Stimulated activated CD8-positive, alpha-beta memory T cell treated with anti-CD3 and anti-CD28 coated beads, Interleukin-15, amount 100 ng/mL, for 48 hours (primary cell): ENCODE data around the gene SORBS1.
"Not testable (repeated sequence)": the region's sequence is repeated elsewhere in the genome, so short reads cannot be mapped to it uniquely, and the experiment has no call there.

ENCODE experiments used
- DNase-seq, 2 donors: peaks; one replicate each; pipeline ENCODE4 v3.0.0-alpha.2; 2020; ENCODE audit warnings: low read depth in 2 of 2

The SORBS1 gene

DNA sequence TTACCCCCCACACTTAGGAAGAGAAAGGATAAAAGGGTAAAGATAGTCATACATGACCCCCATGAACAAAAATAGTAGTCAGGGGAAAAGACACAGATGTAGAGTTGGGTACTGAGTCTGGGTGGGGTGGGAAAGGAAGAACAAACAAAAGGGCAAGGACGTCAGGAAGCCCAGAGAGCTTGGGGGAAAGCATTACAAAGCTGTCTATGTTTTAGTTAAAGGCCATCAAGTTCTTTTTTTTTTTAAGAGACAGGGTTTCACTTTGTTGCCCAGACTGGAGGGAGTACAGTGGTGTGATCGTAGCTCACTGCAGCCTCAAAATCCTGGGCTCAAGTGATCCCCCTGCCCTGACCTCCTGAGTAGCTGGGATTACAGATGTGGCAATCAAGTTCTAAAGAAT is 172.0 kb downstream of the SORBS1 start:
- no peak for DNase-seq

DNA sequence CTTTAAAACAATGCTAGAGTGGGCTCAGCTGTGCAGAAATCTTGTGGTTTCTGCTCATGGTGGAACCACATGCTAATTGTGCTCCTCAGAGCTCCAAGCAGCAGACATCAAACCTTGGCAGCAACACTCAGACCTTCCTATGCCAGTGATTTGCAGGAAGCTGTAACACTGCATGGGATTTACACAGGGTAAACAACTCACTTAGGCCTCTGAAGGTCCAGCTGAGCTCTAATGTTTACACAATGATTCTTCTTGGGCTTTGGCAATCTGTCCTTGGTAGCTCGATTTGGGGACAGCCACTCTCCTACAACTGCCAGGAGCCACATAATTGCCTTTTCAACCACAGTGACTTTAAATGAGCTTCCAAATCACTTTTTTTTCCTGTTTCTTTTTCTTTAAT is 172.6 kb downstream of the SORBS1 start:
- DNase-seq = no peak

GRCh38 chr10:95388109-95388471 is 173.1 kb downstream of the SORBS1 start:
- no peak for DNase-seq

GRCh38 chr10:95384011-95384704 is 177.0 kb downstream of the SORBS1 start:
- DNase-seq = peak; percentile 8 to 11

DNA sequence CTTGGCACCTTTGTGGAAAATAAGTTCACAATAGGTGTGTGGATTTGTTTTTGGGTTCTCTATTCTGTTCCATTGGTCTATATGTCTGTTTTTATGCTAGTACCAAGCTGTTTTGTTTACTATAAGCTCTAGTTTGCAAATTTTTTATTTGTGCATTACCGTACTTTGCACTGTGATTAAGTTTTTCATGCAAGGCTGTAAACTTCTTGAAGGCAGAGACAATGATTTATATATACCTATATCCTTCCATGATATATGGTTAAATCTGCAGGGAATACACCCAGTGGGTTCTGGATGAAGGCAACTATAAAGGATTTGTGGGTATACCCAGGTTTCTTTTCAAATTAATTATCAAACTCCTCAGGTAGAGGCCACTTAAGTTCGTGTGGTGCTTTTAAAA is 178.6 kb downstream of the SORBS1 start:
- DNase-seq = no peak

DNA sequence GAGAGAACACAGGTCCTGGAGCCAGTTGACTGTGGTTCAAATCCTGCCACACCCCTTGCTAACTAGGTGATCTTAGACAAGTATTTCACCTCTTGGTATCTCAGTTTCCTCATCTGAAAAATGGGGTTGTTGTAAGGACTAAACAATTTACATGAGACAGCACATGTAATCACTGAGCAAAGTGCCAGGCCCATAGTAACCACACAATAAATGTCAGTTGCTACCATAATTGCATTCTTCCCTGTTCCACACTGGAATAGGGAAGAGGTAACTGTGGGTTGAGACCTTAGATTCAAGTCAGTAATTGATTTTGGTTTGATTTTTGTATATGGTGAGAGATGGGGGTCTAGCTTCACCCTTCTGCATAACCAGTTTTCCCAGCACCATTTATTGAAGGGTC is 179.0 kb downstream of the SORBS1 start:
- DNase-seq = no peak

GRCh38 chr10:95377950-95378349 is 183.2 kb downstream of the SORBS1 start:
- no peak for DNase-seq

GRCh38 chr10:95375418-95375817 is 185.8 kb downstream of the SORBS1 start:
- no peak for DNase-seq

DNA sequence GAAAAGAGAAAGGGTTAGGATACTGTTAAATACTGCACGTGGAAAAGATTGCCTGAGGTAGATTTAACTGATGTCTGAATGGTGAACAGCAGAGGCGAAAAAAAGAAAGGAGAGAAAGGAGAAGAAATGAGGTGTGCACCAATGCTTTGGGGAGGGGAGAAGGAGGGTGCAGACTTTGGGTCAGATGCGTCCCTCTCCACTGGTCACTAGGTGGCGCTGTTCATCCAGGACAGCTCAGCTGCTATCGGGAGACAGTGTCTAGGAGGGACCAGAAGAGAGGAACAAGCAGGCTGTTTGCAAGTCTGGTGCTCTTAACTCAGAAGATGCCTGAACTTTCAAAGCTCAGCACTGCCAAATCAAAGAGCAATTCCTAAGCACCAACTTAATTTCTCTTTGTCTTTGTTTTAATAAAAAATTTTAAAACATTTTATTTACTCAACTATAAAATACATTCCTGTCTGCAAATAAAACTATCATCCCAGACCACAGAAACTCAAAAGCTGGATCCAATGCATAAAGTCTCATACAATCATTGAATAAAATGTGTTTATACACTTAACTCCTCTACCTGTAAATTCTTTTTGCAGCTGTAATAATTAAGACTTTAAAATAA is 186.5 kb downstream of the SORBS1 start:
- peak; percentile 41 to 50 for DNase-seq

- DNase-seq = no peak
Observed at GRCh38 chr10:95373660-95374059, 187.5 kb downstream of the SORBS1 start.

GRCh38 chr10:95364342-95364741 is 196.8 kb downstream of the SORBS1 start:
- no peak for DNase-seq

GRCh38 chr10:95363303-95363912 is 197.8 kb downstream of the SORBS1 start:
- DNase-seq = peak in 1 of 2 donors; percentile 14

DNA sequence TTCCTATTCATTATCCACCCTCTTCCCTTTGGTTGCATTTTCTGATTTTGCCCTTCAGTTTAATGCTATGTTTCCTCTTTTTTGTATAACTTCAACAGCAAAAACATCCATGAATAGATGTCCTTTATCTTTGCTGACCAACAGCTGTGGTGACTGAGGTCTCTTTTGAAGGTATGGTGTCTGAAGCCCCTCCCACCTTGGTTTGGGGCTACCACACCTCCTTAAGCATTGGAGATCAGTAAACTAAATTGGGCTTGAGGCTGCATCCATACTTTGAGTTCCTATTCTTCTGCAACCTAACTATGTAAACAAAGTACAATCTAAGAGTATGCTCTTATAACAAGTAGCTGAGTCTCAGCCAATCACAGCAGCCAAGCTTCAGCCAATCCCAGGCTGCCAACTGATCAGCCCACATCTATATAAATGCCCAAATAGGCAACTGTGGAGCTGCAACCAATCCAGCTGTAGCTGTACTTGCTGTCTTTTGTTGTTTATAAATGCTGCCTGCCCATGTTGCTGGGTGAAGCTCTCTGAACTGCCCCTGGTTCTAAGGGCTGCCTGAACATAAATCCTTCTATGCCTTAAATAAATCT is 201.0 kb downstream of the SORBS1 start:
- no peak for DNase-seq

- no peak for DNase-seq
Observed at GRCh38 chr10:95359466-95359865, 201.7 kb downstream of the SORBS1 start.

- DNase-seq = no peak
Observed at GRCh38 chr10:95356190-95356955, 204.8 kb downstream of the SORBS1 start.

DNA sequence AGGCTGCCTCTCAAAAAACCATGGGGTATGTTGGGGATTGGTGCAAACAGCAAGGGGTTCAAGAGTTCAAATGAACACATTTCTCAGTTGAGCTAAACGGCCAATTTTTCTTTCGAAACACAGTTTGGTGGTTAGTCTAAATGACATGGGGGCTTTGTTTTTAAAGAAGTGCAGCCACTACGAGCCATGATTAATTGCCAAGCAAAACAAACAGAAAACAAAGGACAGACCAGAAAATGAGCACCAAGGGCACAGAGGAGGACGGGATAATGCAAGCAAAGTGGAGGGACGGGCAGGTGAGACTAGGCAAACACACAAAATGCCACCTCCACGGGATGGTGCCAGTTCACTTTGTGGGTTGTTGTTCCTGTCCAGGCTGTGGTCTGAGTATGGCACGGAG is 205.9 kb downstream of the SORBS1 start:
- no peak for DNase-seq

DNA sequence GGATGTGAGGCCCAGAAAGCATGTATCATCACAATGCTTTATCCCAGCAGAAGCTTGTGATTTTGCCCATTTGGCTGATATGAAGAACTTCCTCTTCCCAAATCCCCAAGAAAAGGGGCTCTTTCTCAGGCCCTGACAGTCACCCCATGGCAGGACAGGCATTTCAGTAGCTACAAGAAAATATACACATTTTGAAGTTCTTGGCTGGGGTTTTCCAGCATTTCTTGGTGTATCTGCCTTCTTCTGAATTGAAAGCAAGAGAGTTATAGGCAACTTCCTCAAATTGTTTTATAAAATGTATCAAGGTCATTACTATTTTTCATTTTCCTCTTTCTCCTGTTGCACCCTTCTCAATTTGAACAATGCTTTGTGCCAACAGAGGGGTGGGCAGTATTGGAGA is 207.1 kb downstream of the SORBS1 start:
- no peak for DNase-seq

DNA sequence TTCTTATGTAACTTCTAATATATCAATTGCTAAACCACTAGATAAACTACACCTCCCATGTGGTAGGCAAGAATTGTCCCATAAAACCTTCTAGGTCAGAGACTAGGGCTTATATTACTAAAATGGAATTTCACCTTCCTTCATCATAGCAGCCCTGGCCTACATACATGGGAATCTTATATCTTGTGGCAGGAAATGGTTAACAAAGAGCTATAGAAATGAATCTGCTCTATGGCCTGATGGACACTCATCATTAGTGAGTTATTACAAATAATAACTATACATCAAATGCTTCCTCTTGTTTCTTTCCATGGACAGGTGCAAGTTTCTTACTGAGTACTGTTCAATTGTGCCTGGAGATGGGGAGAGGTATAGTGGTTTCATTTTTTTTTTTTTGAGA is 208.0 kb downstream of the SORBS1 start:
- no peak for DNase-seq

- DNase-seq = no peak
Observed at GRCh38 chr10:95352684-95353083, 208.5 kb downstream of the SORBS1 start.

DNA sequence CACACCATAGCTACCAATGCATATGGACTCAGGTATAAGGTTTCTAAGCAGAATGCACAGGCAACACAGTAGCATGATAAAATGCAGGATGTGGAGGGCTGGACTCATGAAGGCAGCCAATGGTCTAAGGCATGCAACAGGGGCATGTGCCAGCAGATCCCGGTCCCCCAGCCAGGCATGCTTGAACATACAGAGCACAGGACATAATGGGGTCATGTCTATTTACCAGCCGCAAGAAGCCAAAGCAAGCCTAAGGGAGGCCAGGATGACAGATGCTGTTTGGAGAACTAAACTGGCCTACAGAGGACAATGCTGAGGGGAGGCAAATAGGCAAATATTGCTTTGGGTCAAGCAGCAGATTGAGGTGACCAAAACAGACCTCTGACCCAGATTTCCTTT is 210.3 kb downstream of the SORBS1 start:
- DNase-seq = no peak

DNA sequence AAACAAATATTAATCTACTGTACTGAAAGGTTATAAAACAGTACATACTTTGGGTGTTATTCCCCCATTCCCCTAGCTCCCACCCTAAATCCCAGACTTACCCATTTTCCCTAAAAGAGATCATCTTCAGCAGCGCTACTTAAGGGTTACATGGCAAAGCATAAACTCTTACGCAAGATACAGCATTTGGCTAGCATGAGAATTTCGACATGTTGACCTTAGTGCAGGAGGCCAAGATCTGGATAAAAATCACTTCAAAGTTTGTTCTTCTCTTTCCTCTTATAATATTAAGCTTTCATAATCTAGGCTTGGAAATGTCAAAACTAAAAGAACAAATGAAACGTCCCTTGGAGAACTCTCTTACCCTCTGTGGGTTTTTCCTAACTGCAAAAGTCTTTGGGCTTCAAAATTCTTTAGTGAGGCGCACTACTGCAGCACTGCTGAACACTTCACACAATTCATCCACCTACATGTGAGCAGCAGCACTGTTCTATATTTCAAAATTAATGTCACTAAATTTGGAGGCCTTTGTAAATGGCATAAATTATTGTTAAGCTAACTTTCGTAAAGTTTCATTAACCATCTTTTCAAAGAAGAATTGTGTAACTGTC is 210.8 kb downstream of the SORBS1 start:
- no peak for DNase-seq

DNA sequence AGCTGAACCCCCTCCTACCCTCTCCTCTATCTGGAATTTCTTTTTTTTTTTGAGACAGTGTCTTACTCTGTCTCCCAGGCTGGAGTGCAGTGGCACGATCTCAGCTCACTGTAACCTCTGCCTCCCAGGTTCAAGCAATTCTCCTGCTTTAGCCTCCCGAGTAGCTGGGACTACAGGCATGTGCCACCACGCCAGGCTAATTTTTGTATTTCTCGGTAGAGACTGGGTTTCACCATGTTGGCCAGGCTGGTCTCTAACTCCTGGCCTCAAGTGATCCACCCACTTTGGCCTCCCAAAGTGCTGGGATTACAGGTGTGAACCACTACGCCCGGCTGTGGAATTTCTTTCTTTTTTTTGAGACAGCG is 213.8 kb downstream of the SORBS1 start:
- DNase-seq = not testable (repeated sequence)
